ENCODE measurements around the gene CCL13.

DNA sequence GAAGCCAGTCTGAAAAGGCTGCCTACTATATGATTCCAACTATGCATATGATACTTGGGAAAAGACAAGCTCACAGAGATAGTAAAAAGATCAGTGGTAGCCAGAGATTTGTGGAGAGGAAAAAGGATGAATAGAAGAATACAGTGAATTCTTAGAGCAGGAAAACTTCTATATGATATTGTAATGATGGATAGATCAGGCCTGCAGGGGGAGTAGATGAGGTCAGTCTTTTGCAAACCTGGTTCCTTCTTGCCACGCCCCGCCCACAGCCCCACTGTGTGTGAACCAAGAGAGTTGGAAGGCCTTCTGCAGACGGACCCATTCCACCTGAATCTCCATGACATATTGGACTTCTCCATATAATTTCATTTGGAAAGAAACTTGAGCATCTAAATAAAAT lies 37.8 kb upstream of the CCL13 start:
- TF ChIP-seq, protein P1, sequence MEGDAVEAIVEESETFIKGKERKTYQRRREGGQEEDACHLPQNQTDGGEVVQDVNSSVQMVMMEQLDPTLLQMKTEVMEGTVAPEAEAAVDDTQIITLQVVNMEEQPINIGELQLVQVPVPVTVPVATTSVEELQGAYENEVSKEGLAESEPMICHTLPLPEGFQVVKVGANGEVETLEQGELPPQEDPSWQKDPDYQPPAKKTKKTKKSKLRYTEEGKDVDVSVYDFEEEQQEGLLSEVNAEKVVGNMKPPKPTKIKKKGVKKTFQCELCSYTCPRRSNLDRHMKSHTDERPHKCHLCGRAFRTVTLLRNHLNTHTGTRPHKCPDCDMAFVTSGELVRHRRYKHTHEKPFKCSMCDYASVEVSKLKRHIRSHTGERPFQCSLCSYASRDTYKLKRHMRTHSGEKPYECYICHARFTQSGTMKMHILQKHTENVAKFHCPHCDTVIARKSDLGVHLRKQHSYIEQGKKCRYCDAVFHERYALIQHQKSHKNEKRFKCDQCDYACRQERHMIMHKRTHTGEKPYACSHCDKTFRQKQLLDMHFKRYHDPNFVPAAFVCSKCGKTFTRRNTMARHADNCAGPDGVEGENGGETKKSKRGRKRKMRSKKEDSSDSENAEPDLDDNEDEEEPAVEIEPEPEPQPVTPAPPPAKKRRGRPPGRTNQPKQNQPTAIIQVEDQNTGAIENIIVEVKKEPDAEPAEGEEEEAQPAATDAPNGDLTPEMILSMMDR (IDR thresholded peaks at IDR 0.05), result peak in 1 of 6 experiments; percentile 9
- no peak for TF ChIP-seq POLR2A (IDR thresholded peaks at IDR 0.05)

All from esophagus squamous epithelium (tissue), 4 donors.